Cerebellar nuclear complex (tissue), 1 donor: ENCODE data around the gene MCCC1.
"Not testable (repeated sequence)": the region's sequence is repeated elsewhere in the genome, so short reads cannot be mapped to it uniquely, and the experiment has no call there.

ENCODE experiments used
- DNase-seq, 2 experiments: peaks; one replicate each; lab custom pipeline; 2025; lab: John Stamatoyannopoulos, UW

MCCC1 gene

DNA sequence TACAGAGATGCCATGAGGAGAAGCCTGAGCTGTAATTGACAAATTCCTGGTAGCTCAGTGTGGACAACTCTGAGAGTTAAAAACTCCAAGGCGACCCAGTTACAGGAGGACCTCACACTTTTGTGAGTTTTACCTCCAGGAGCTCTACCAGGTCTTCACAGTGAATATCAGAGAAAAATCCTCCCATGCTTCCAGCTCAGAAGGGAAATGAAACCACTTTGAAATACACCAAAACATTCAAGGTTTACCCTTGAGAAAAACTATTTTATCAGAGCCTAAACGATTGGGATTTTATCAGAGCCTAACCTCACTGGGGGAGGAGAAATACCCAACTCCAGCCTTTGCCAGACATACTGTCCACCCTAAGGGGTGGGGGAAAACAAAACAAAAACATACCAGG, 52.4 kb downstream of the MCCC1 start:
- no peak for DNase-seq

- DNase-seq: no peak
These were observed 54.6 kb downstream of the MCCC1 start for GRCh38 chr3:183044547-183045229.

GRCh38 chr3:183038757-183039156, 60.5 kb downstream of the MCCC1 start:
- DNase-seq: no peak

DNA sequence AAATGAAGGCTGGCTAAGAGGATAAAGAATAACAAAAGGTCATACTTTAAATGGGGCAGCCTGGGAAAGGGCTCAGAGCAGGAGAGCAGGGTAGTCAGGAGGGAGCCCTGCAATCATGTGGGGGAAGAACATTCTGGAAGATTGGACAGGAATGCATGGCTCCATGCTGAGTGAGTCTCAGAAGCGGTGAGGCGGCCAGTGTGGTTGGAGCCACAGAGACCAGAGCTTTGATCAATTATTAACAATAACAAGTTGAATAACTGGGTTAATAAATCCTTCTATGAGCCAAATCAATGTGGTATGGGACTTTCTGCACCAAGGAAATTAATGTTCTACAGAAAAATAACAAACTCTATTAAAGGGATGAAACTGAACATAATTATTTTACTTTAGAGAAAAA, 61.1 kb downstream of the MCCC1 start:
- no peak for DNase-seq

- DNase-seq: no peak
These were observed 65.5 kb downstream of the MCCC1 start for GRCh38 chr3:183033746-183034145.

- DNase-seq: no peak
These were observed 66.3 kb downstream of the MCCC1 start for GRCh38 chr3:183032880-183033555.

GRCh38 chr3:183031826-183032225, 67.5 kb downstream of the MCCC1 start:
- no peak for DNase-seq

DNA sequence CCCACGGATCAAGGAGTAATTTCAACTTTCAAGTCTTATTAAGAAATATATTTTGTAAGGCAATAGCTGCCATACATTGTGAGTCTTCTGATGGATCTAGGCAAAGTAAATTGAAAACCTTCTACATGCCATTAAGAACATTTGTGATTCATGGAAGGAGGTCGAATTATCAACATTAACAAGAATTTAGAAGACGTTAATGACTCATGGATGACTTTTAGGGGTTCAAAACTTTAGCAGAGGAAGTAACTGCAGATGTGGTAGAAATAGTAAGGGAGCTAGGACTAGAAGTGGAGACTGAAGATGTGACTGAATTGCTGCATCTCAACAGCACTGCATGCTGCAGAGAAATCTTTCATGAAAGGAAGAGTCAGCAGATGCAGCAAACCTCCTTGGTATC, 70.9 kb downstream of the MCCC1 start:
- no peak for DNase-seq

DNA sequence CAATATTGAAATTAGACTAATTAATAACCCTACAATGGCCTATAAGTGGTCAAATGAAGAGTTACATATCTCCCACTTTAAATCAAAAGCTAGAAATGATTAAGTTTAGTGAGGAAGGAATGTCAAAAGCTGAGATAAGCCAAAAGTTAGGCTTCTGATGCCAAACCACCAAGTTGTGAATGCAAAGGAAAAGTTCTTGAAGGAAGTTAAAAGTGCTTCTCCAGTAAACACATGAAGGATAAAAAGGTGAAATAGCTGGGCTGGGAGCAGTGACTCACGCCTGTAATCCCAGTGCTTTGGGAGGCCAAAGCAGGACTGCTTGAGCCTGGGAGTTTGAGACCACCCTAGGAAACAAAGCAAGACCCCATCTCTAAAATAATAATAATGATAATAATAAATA, 72.0 kb downstream of the MCCC1 start:
- no peak for DNase-seq

DNA sequence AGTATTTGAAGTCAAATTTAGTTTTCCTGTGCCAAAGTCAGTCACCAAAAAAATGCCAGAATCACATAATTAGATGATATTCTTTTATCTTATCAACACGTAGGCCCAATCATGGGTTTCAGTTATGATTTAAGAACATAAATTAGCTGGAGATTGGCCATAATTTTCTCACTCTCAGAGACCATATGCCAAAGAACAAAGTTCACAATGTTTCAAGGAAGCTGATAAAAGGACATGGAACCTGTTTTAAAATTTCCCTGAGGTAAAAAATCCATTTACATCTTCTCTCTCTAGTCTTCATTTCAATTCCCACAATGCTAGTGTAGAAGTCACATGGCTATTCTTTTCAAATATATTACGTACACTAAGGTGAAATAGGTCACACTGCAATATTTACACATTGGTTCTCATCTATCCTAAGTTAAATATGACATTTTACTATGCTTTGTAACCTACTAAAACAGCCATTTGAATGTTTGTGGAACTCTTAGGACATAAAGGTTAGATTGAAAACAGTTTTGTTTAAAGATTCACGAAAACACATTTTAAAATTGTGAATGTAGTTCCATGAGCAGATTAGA, 76.3 kb downstream of the MCCC1 start:
- DNase-seq: no peak

DNA sequence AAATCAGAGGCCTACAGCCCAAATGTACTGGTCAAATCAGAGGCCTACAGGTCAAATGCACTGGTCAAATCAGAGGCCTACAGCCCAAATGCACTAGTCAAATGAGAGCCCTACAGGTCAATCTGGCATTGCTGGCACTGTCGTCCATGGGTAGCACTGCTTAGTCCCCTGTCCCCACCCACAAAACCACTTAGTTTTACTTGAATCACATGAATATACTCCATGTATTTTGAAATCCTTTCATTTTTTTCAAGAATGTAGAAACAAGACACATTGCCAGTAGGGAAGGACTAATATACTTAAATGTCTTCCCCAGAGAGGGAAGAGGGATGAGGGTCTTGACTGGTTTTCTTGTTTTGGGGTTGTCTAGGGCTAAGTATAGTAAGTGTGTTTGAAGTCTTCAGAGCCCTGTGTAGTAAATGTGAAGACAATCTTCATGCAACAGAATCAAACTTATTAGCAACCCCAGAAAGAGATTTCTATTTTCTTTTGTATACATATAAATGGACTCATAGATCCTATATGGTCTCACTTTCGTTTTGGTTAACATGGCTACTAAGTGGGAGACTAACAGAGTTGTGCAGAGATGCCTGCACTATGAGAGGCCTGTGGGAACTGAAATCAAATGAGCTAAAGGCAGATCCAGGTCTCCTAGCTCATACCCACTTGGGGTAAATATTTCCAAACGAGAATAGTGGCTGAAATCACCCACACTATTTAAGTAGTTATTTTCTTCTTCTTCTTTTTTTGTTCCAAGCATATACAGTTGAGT, 80.7 kb downstream of the MCCC1 start:
- no peak for DNase-seq

GRCh38 chr3:183015185-183015584, 84.1 kb downstream of the MCCC1 start:
- no peak for DNase-seq

GRCh38 chr3:183013856-183014255, 85.4 kb downstream of the MCCC1 start:
- DNase-seq: no peak

DNA sequence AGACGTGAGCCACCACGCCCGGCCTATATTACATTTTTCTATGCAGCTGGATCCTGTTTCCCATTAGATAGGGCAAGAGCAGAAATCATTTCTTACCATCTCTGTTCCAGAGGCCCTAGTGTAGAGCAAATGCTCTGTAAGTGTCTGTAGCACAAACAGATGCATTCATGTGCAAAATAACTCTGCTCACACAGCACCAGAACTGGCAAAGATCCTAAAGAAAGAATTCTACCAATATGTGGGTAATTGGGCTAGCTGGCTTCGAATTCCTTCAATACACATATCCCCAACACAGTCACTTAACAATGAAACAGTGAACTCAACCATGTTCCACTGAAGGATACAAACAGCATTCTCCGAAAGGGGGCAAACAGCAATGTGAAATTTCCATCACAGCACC, 86.2 kb downstream of the MCCC1 start:
- no peak for DNase-seq

- no peak for DNase-seq
These were observed 90.5 kb downstream of the MCCC1 start for GRCh38 chr3:183008800-183009199.

DNA sequence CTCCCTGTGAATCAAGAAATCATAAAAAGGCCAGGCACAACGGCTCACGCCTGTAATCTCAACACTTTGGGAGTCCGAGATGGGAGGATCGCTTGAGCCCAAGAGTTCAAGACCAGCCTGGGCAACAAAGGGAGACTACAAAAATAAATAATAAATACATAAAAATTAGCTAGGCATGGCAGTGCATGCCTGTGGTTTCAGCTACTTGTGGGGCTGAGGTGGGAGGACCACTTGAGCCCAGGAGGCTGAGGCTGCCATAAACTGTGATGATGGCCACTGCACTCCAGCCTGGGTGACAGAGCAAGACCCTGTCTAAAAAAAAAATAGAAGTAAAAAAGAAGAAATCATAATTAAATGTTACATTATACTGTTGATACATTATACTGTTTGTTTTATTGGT, 91.0 kb downstream of the MCCC1 start:
- no peak for DNase-seq

GRCh38 chr3:183006396-183007002, 92.8 kb downstream of the MCCC1 start:
- no peak for DNase-seq

- DNase-seq: no peak
These were observed 99.5 kb downstream of the MCCC1 start for GRCh38 chr3:182999767-183000166.

DNA sequence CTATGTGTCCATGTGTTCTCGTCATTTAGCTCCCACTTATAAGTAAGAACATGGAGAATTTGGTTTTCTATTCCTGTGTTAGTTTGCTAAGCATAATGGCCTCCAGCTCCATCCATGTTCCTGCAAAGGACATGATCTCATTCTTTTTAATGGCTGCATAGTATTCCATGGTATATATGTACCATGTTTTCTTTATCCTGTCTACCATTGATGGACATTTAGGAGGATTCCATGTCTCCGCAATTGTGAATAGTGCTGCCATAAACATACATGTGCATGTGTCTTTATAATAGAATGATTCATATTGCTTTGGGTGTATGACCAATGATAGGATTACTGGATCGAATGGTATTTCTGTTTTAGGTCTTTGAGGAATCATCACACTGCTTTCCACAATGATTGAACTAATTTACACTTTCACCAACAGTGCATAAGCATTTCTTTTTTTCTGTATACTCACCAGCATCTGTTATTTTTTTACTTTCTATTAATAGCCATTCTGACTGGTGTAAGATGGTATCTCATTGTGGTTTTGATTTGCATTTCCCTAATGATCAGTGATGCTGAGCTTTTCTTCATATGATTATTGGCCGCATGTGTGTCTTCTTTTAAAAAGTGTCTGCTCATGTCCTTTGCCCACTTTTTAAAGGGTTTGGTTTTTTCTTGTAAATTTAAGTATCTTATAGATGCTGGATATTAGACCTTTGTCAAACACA, 105.7 kb downstream of the MCCC1 start:
- DNase-seq: not testable (repeated sequence)

- DNase-seq: no peak
These were observed 109.7 kb downstream of the MCCC1 start for GRCh38 chr3:182989566-182989965.

GRCh38 chr3:182986021-182986420, 113.3 kb downstream of the MCCC1 start:
- DNase-seq: no peak

DNA sequence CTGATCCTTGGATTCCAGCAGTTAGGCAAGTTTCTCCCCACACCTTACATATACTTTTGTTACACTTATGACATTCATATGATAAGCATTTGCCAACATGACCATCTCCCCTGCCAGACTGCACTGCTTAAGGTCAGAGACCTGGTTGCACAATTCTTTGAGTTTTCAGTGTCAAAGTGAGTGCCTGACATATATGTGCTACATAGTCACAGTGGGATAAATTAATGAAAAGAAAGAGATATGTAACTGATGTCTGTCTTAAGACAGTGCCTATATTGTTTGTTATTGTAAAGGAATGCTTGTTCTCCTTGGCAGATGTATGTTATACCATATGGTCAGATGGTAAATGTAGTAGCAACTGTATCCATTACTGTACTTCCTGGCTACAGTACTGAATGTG, 115.4 kb downstream of the MCCC1 start:
- no peak for DNase-seq
